ENCODE results near the gene PDIA2.
"Not testable (repeated sequence)": the region's sequence is repeated elsewhere in the genome, so short reads cannot be mapped to it uniquely, and the experiment has no call there.

PDIA2 gene

GRCh38 chr16:255183-255582 is 27.8 kb upstream of the PDIA2 start:
- no peak for DNase-seq (ENCODE audit: low read depth)
- H3K4me3 ChIP-seq (ENCODE audit: low read depth, low read length) = no peak overlapping the region
- in situ Hi-C loops (cut with HindIII; ENCODE audit: low sequenced_read_pairs) = no loop called here
- no peak for TF ChIP-seq CTCF (IDR thresholded peaks at IDR 0.05; ENCODE audit: low read depth, low read length, missing control alignments)

- in situ Hi-C loops (cut with HindIII; ENCODE audit: low sequenced_read_pairs); H3K4me3 ChIP-seq (ENCODE audit: low read depth, low read length); DNase-seq (ENCODE audit: low read depth): not testable (repeated sequence)
These were observed 24.9 kb upstream of the PDIA2 start for GRCh38 chr16:258091-258490.

- DNase-seq (ENCODE audit: low read depth) = no peak
- no peak overlapping the region for H3K4me3 ChIP-seq (ENCODE audit: low read depth, low read length)
- in situ Hi-C loops (cut with HindIII; ENCODE audit: low sequenced_read_pairs) = no loop called here
- TF ChIP-seq CTCF (IDR thresholded peaks at IDR 0.05; ENCODE audit: low read depth, low read length, missing control alignments) = no peak
These were observed 23.7 kb upstream of the PDIA2 start for GRCh38 chr16:259226-259625.

GRCh38 chr16:259814-260253 is 23.1 kb upstream of the PDIA2 start:
- TF ChIP-seq CTCF (IDR thresholded peaks at IDR 0.05; ENCODE audit: low read depth, low read length, missing control alignments) = no peak
- DNase-seq (ENCODE audit: low read depth) = no peak
- H3K4me3 ChIP-seq (ENCODE audit: low read depth, low read length) = no peak overlapping the region
- in situ Hi-C loops (cut with HindIII; ENCODE audit: low sequenced_read_pairs) = no loop called here

GRCh38 chr16:260326-260725 is 22.6 kb upstream of the PDIA2 start:
- no peak for DNase-seq (ENCODE audit: low read depth)
- no peak for TF ChIP-seq CTCF (IDR thresholded peaks at IDR 0.05; ENCODE audit: low read depth, low read length, missing control alignments)
- in situ Hi-C loops (cut with HindIII; ENCODE audit: low sequenced_read_pairs) = no loop called here
- no peak overlapping the region for H3K4me3 ChIP-seq (ENCODE audit: low read depth, low read length)

GRCh38 chr16:261031-261691 is 21.8 kb upstream of the PDIA2 start:
- TF ChIP-seq CTCF (IDR thresholded peaks at IDR 0.05; ENCODE audit: low read depth, low read length, missing control alignments) = no peak
- in situ Hi-C loops (cut with HindIII; ENCODE audit: low sequenced_read_pairs) = no loop called here

GRCh38 chr16:262121-262745 is 20.7 kb upstream of the PDIA2 start:
- in situ Hi-C loops (cut with HindIII; ENCODE audit: low sequenced_read_pairs) = no loop called here
- DNase-seq (ENCODE audit: low read depth) = no peak
- H3K4me3 ChIP-seq (ENCODE audit: low read depth, low read length) = no peak overlapping the region
- TF ChIP-seq CTCF (IDR thresholded peaks at IDR 0.05; ENCODE audit: low read depth, low read length, missing control alignments) = no peak

More at GRCh38 chr16:261031-261691, 21.8 kb upstream of the PDIA2 start:
- no peak overlapping the region for H3K4me3 ChIP-seq (ENCODE audit: low read depth, low read length)
- no peak for DNase-seq (ENCODE audit: low read depth)
